CD4-positive, alpha-beta T cell treated with Interferon alpha-2 for 1 hour (primary cell): ENCODE measurements around the gene GNAT1.

Experiments used
- DNase-seq, 2 donors: peaks; one replicate each; pipeline ENCODE4 v3.0.0-alpha.2; 2020 to 2022

GNAT1 gene

DNA sequence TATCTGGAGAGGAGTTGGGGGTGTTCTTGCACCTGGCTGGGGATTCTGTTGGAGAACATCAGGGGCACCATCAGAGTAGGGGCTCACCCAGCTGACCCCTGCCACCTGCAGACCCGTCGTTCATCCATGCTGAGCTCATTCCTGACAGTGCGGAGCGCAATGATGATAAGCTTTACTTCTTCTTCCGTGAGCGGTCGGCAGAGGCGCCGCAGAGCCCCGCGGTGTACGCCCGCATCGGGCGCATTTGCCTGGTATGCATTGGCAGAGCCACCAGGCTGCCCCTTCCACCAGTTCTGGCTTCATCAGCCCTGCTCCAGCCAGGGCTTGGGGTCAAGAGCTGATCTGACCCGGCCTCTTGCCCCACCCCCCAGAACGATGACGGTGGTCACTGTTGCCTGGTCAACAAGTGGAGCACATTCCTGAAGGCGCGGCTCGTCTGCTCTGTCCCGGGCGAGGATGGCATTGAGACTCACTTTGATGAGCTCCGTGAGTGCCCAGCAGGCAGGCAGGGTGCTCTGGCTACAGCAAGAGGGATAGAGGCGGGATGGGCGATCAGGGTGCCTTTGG lies 8.8 kb upstream of the GNAT1 start:
- DNase-seq = no peak

- DNase-seq = no peak
Observed at GRCh38 chr3:50183755-50184154, 7.7 kb upstream of the GNAT1 start.

- DNase-seq = no peak
Observed at GRCh38 chr3:50184242-50184978, 7.0 kb upstream of the GNAT1 start.

DNA sequence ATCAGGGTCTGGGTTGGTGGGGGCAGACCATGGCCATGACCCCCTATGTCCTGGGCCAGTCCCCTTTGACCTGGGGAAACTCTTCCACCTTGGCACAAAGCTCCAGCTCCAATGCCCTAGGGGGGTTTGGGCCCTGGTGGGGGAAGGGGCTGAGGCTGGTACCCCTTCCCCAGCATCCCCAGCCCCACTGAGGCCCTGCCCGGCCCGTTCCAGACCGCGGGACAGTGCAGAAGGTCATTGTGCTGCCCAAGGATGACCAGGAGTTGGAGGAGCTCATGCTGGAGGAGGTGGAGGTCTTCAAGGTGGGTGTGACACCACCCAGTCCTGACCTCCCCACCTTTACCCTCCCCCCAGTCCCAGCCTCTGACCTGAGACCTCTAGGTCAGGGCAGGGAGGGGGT lies 6.2 kb upstream of the GNAT1 start:
- DNase-seq = no peak

DNA sequence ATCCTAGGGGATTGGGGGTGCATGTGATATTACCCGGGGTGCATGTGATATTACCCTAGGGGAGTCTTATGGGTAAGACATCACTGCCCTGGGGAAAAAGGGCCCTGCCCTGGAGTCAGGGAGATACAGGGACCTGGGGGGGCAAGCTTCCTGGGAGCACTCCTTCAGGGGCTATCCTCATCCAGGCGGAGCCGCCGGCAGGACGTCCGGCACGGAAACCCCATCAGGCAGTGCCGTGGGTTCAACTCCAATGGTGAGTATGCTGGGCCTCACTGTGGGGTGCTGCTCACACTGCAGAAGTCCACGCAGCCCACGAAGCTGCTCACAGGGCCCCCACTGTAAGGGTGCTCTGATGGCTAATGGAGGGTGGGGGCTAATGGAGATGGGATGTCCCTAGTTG lies 5.3 kb upstream of the GNAT1 start:
- DNase-seq = no peak

DNA sequence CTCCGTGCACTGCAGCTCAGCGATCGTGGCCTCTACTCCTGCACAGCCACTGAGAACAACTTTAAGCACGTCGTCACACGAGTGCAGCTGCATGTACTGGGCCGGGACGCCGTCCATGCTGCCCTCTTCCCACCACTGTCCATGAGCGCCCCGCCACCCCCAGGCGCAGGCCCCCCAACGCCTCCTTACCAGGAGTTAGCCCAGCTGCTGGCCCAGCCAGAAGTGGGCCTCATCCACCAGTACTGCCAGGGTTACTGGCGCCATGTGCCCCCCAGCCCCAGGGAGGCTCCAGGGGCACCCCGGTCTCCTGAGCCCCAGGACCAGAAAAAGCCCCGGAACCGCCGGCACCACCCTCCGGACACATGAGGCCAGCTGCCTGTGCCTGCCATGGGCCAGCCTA lies 3.7 kb upstream of the GNAT1 start:
- DNase-seq = no peak

DNA sequence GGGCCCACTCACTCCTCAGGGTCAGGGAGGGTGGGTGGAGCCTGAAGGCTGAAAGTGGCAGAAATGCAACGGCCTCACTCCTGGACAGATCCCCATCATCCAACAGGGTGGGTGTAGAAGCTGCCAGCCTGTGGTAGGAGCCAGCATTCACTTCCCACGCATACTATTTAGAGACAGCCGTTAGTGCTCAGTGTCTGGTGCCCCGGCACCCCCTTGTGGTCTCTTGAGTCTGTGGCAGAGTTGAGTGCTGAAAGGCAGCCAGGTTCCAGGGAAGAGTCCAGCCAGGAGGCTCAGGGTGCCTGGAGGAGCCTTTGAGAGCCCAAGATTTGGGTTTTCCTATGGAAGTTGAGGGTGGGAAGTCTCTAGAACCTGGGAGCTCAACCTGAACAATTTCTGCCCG lies 2.1 kb upstream of the GNAT1 start:
- peak; percentile 17 to 40 for DNase-seq

- DNase-seq = no peak
Observed at GRCh38 chr3:50189989-50190388, 1.4 kb upstream of the GNAT1 start.

- no peak for DNase-seq
Observed at GRCh38 chr3:50192124-50192523, 714 bp downstream of the GNAT1 start.

DNA sequence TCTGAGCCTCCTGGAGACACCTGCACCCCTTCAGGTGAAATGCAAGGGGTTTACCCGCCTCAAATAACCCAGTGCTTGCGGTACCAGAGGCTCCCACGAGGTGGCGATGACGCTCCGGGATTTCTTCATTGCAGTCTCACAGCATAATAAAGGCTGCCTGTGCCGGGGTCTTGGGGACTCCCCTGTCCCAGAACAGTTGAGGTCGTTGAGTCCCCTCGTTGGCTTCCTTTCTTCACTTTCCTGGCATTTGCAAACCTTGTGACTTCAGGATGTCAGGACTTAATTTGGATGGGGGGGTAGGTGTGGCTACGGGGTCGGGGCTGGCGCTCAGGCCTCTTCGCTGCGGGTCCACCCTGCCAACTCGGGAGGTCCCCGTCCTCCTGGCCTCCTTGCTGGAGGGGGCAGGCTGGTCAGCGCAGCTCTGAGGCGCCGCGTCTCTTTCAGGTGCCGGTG lies 1.3 kb downstream of the GNAT1 start:
- DNase-seq = peak; percentile 81 to 87

DNA sequence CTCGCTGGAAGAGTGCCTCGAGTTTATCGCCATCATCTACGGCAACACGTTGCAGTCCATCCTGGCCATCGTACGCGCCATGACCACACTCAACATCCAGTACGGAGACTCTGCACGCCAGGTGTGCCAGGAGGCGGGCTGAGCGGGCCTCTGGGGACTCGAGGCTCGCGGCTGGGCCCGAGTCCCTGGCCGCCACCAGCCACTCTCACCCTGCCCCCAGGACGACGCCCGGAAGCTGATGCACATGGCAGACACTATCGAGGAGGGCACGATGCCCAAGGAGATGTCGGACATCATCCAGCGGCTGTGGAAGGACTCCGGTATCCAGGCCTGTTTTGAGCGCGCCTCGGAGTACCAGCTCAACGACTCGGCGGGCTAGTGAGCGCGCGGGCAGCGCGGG lies 1.9 kb downstream of the GNAT1 start:
- DNase-seq = no peak

DNA sequence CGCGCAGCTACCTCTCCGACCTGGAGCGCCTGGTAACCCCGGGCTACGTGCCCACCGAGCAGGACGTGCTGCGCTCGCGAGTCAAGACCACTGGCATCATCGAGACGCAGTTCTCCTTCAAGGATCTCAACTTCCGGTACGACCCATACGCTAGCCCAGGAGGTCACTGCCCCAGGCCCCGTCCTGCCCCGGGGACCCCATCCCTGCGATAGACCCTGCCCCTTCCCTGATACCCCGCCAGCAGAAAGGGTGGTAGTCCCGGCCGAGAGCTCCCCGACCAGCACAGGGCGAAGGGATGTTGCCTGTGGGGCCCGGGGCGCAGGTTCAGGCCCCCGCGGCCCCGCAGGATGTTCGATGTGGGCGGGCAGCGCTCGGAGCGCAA lies 2.3 kb downstream of the GNAT1 start:
- no peak for DNase-seq

GRCh38 chr3:50194128-50194902 lies 2.9 kb downstream of the GNAT1 start:
- DNase-seq = peak; percentile 85 to 89

DNA sequence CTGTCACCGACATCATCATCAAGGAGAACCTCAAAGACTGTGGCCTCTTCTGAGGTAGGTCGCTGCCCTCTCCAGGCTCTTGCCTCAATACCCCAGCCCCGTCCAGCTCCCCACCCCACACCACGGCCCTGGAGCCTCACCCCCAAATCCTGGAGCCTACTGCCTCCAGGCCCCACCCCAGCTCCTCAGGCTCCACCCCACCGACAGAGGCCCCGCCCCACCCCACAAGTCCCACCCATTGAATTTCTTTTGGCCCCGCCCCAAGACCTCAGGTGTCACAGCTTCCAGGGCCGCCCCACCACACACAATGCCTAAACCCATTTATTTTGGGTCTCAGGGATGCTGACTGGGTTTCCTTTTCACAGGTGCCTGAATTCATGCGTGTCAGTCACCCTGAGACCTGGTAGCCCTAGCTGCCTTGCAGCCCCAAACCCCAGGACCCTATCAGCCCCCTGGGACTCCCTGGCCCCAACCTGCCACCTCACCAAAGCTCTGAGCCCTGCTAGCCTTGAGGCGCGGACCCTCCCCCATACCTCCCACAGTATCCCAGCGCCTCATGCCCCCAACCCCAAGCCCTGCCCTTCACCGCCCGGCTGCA lies 3.6 kb downstream of the GNAT1 start:
- peak in 1 of 2 donors; percentile 59 for DNase-seq

GRCh38 chr3:50195501-50196252 lies 4.3 kb downstream of the GNAT1 start:
- DNase-seq = no peak

GRCh38 chr3:50196253-50196801 lies 4.9 kb downstream of the GNAT1 start:
- no peak for DNase-seq

- DNase-seq = no peak
Observed at GRCh38 chr3:50201573-50202315, 10.3 kb downstream of the GNAT1 start.

GRCh38 chr3:50202353-50203112 lies 11.1 kb downstream of the GNAT1 start:
- DNase-seq = no peak

- DNase-seq = no peak
Observed at GRCh38 chr3:50203113-50203808, 11.9 kb downstream of the GNAT1 start.
